Putamen (tissue), 1 donor: ENCODE measurements around the gene PLAAT3.
"Not testable (repeated sequence)": the region's sequence is repeated elsewhere in the genome, so short reads cannot be mapped to it uniquely, and the experiment has no call there.

ENCODE experiments used
- DNase-seq: peaks from one replicate; pipeline ENCODE4 v3.0.0-alpha.2; 2016; ENCODE audit warnings: low spot score

Gene PLAAT3

GRCh38 chr11:63614136-63614671, at the start of gene PLAAT3:
TSS of gene PLAAT3 (minus strand) at chr11:63614433. CDS start at chr11:63614014, 419 bp downstream.
- DNase-seq: peak; percentile 83

- DNase-seq: no peak
These were observed 49.6 kb upstream of the PLAAT3 start for GRCh38 chr11:63663809-63664208.

GRCh38 chr11:63660972-63661371, 46.7 kb upstream of the PLAAT3 start:
- DNase-seq: no peak

- DNase-seq: no peak
These were observed 38.4 kb upstream of the PLAAT3 start for GRCh38 chr11:63652671-63653070.

GRCh38 chr11:63643205-63643604, 29.0 kb upstream of the PLAAT3 start:
- DNase-seq: no peak

- DNase-seq: no peak
These were observed 27.5 kb upstream of the PLAAT3 start for GRCh38 chr11:63641727-63642126.

- DNase-seq: no peak
These were observed 25.1 kb upstream of the PLAAT3 start for GRCh38 chr11:63639199-63639832.

- not testable (repeated sequence) for DNase-seq
These were observed 24.2 kb upstream of the PLAAT3 start for GRCh38 chr11:63638436-63638835.

- peak; percentile 73 for DNase-seq
These were observed 21.7 kb upstream of the PLAAT3 start for GRCh38 chr11:63635762-63636465.

- DNase-seq: no peak
These were observed 15.2 kb upstream of the PLAAT3 start for GRCh38 chr11:63629426-63629825.

GRCh38 chr11:63623513-63624140, 9.4 kb upstream of the PLAAT3 start:
- no peak for DNase-seq

GRCh38 chr11:63622323-63622722, 8.1 kb upstream of the PLAAT3 start:
- no peak for DNase-seq

- no peak for DNase-seq
These were observed 6.8 kb upstream of the PLAAT3 start for GRCh38 chr11:63621071-63621470.

- no peak for DNase-seq
These were observed 5.7 kb upstream of the PLAAT3 start for GRCh38 chr11:63619967-63620366.

GRCh38 chr11:63617686-63618085, 3.5 kb upstream of the PLAAT3 start:
- not testable (repeated sequence) for DNase-seq

GRCh38 chr11:63616953-63617352, 2.7 kb upstream of the PLAAT3 start:
- no peak for DNase-seq

- peak; percentile 84 for DNase-seq
These were observed 607 bp downstream of the PLAAT3 start for GRCh38 chr11:63613517-63614135.

GRCh38 chr11:63612181-63612580, 2.1 kb downstream of the PLAAT3 start:
- no peak for DNase-seq

- no peak for DNase-seq
These were observed 2.9 kb downstream of the PLAAT3 start for GRCh38 chr11:63611395-63611747.

GRCh38 chr11:63610604-63611394, 3.4 kb downstream of the PLAAT3 start:
- peak; percentile 69 for DNase-seq

GRCh38 chr11:63609971-63610580, 4.2 kb downstream of the PLAAT3 start:
- no peak for DNase-seq
